ENCODE data around the gene CGB3.
"Not testable (repeated sequence)": the region's sequence is repeated elsewhere in the genome, so short reads cannot be mapped to it uniquely, and the experiment has no call there.

CGB3 gene

DNA sequence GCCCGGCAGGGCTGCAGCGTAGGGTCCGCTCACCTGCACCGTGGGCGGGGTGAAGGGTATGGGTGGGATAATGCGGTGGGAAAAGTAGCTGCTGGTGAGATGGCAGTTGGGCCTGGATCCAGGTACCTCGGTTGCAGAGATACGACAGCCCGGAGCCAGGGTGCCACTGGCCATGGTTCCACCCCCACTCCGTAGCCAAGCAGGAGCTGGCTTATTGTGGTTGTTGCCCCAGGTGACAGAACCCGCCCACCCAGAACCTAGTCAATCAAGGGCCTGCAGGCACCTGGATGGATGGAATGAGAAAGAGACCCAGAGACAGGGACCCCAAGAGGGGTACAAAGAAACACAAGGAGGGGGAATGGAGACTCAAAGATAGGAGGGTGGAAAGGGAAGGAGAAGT is 3.8 kb downstream of the CGB3 start:
- in situ Hi-C loops (cut with MboI; ENCODE audit: low sequenced_read_pairs, unreplicated experiment) = no loop called here
- DNase-seq (ENCODE audit: low spot score) = peak; percentile 22
- TF ChIP-seq, protein P1, sequence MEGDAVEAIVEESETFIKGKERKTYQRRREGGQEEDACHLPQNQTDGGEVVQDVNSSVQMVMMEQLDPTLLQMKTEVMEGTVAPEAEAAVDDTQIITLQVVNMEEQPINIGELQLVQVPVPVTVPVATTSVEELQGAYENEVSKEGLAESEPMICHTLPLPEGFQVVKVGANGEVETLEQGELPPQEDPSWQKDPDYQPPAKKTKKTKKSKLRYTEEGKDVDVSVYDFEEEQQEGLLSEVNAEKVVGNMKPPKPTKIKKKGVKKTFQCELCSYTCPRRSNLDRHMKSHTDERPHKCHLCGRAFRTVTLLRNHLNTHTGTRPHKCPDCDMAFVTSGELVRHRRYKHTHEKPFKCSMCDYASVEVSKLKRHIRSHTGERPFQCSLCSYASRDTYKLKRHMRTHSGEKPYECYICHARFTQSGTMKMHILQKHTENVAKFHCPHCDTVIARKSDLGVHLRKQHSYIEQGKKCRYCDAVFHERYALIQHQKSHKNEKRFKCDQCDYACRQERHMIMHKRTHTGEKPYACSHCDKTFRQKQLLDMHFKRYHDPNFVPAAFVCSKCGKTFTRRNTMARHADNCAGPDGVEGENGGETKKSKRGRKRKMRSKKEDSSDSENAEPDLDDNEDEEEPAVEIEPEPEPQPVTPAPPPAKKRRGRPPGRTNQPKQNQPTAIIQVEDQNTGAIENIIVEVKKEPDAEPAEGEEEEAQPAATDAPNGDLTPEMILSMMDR (IDR thresholded peaks at IDR 0.05; ENCODE audit: borderline replicate concordance, control extremely low read depth, extremely low read depth, insufficient read depth, missing control alignments) = no peak

DNA sequence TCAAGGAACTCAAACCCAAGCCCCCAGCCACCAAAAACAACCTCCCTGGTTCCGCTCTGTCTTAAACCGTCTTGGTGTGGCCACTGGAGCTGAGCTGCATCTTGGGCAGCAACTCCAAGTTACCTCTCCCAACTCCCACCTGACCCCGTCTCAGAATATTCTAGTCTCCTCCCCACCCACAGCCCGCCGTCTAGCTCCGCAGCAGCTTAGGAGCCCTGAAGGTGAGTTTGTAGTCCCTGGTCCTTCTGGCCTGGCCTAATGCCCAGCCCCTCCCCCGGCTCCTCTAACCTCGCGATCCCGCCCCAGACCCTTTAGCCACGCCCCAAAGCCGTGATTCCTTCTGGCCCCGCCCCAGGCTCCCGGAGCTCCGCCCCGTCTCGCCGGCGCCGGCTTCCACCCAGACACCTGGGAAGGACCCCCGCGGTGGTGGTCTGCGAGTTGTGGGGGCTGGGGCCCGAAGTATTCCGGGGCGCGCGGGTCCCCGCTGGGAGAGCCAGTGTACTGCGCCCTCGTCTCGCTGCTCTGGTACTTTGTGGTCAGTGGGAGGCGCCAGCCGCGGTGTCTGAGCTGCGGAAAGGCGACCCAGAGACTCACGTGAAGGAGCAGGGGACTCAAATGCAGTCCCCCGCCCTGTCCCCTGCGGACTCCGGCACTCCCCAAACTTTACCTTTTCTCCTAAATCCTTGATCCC is 4.7 kb downstream of the CGB3 start:
- TF ChIP-seq, protein P1 (IDR thresholded peaks at IDR 0.05; ENCODE audit: borderline replicate concordance, control extremely low read depth, extremely low read depth, insufficient read depth, missing control alignments) = no peak
- in situ Hi-C loops (cut with MboI; ENCODE audit: low sequenced_read_pairs, unreplicated experiment) = no loop called here
- DNase-seq (ENCODE audit: low spot score) = peak; percentile 84

DNA sequence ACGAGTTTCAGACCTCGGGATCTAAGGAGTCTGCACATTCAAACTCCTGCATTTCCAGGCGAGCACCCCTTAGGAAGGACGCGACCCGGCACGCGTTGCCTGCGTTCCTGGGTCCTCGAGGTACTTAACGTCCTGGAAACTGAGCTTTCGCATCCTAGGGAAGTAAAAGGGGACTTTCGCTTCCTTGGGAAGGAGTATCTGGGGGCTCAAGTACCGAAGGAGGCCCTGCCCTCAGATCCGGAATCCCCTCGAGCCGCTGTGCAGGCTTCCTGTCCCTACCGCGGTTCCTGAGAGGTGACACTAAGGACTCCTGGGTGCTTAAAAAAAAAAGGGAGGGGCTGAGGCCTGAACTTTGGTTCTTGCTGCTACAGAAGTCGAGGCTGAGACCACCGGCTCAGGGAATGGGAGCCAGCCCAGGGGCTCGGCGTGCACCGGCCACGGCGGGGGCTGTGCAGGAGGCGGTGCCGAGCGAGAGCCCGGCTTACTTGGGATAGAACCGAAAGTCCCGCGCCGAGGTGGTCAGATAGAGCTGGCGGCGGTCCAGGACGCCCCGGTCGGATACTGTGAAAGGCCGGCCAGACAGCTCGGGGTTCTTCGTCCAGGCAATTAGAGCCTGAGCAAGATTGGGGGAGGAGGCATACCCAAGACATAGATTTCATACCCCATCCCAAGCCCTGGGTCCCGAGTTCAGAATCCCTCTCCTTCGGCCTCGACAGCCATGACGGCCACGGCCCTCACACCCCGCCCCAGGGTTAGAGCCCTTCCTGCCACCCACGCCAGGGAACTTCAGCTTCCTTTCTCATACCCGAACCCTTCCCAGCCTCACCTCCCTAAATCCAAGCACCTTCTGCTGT is 5.5 kb downstream of the CGB3 start:
- in situ Hi-C loops (cut with MboI; ENCODE audit: low sequenced_read_pairs, unreplicated experiment) = not testable (repeated sequence)
- peak; percentile 46 for DNase-seq (ENCODE audit: low spot score)

DNA sequence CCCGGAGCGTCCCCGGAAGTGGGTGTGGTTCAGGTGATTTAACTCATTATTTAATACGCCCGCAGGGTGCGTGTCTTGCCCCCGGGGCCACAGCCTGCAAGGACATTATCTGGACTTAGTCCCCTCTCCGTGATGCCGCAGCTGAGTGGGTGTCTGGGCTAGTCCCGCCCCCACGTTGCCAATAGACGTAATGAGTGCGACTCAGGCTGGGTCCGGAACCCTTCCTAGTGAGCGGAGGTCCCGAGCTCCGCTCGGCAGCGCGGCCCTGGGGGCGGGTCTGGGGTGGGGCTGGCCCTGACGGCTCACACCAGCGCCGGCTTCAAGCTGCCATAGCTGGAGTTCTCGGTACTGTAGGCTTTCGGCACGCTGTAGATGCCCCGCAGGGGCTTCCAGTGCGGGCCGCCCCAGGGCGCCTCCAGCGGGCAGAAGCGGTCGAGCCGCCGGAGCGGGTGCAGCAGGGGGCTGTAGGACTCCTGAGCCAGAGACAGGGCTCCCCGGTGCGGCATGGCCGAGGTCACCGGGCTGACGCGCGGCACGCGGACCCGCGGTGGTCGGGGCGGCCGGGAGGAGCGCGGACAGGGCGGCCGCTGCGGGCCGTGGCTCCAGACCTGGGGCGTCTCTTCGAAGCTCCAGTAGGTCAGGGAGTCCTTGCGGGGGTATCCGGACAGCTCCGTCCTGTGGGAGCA is 6.3 kb downstream of the CGB3 start:
- in situ Hi-C loops (cut with MboI; ENCODE audit: low sequenced_read_pairs, unreplicated experiment) = no loop called here
- peak; percentile 86 for DNase-seq (ENCODE audit: low spot score)
- TF ChIP-seq, protein P1 (IDR thresholded peaks at IDR 0.05; ENCODE audit: borderline replicate concordance, control extremely low read depth, extremely low read depth, insufficient read depth, missing control alignments) = peak; percentile 37

DNA sequence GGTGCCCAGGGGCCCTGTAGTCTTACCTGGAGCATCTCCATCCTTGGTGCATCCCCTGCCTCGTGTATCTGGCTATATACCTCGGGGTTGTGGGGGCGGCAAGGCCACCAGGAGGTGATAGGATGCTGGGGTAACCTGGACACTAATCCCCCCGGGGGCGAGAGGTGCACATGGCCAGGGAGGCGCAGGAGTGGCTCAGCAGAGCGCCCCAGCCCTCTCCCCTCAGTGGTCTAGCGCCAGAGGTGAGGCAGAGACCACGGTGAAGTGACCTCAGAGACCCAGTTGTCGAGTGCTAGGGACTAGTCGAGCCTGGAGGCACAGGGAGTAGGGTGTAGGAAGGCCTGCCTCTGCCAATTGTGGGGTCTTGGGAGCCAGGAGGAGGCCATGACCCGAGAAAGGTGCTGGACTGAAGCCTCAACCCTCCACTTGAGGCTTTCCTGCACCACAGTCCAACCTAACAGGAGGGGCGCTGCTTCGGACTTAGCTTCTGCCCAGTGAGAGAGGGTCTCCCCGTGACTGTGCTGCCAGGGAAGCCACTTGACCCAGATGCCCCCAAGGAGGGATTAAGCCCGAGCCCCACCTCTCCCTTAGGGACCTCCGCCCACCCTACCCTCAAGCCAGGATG is 7.0 kb downstream of the CGB3 start, which contains the start of gene LHB:
Gene LHB (minus strand): TSS at position 51 of the 625 bp plus-strand sequence. CDS start 10 bp downstream, at position 41.
- peak; percentile 26 for DNase-seq (ENCODE audit: low spot score)
- TF ChIP-seq, protein P1 (IDR thresholded peaks at IDR 0.05; ENCODE audit: borderline replicate concordance, control extremely low read depth, extremely low read depth, insufficient read depth, missing control alignments) = no peak
- in situ Hi-C loops (cut with MboI; ENCODE audit: low sequenced_read_pairs, unreplicated experiment) = no loop called here

DNA sequence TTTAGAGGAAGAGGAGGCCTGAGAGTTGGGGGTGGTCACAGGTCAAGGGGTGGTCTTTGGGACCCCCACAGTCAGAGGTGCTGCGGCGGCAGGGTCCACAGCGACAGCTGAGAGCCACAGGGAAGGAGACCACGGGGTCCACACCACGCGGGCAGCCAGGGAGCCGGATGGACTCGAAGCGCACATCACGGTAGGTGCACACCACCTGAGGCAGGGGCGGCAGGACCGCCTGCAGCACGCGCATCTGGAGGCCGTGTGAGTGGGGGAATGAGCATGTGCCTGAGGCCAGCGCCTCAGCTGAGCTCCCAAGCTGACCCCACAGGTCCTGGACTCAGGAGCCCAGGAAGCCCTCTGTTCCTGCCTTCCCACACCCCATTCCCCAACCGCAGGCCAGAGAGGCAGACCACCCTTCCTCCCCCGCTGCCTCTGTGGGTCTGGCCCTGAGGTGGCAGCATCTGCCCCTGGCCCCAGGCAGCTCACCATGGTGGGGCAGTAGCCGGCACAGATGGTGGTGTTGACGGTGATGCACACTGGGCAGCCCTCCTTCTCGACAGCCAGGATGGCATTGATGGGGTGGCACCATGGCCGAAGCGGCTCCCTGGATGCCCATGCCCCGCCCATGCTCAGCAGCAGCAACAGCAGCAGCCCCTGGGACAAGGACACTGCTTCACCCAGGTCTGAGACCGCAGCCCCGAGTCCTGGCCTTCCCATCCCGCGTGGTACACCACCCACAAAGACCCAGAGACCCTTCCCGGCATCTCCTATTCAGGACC is 7.9 kb downstream of the CGB3 start:
- DNase-seq (ENCODE audit: low spot score) = no peak
- TF ChIP-seq, protein P1 (IDR thresholded peaks at IDR 0.05; ENCODE audit: borderline replicate concordance, control extremely low read depth, extremely low read depth, insufficient read depth, missing control alignments) = no peak
- in situ Hi-C loops (cut with MboI; ENCODE audit: low sequenced_read_pairs, unreplicated experiment) = no loop called here

All from GM13976 (cell line).